HepG2 (cell line): ENCODE data around the gene RERE. TPM values are rescaled to one million over a fixed set of nuclear protein-coding genes. Genes with fewer than 3 reads are reported as not detected.

ENCODE experiments used
- ATAC-seq: fragments of 200-7000 bp; cut with Tn5 transposase; 3 replicates; pipeline ENCODE4 v1.9.1; 2020; ENCODE audit warnings: mild to moderate bottlenecking, moderate library complexity
- BruUV-seq: library from RNA; stranded (reverse); fragments of 400-500 nt; replicated peaks from 2 replicates; lab custom pipeline; 2021; lab: Mats Ljungman, UMichigan
- CTCF ChIA-PET: fragments of 300-600 bp; formaldehyde crosslinking; extraction: SDS; loops from one replicate; lab custom pipeline; 2021; ENCODE audit warnings: low total read pairs, inconsistent platforms, low intra/inter-chr PET ratio; lab: Yijun Ruan, JAX
- POLR2A ChIA-PET: fragments of 350-600 bp; sonication (Branson Sonifier 250); formaldehyde crosslinking; loops from one replicate; lab custom pipeline; 2020; ENCODE audit warnings: antibody characterized with exemption, inconsistent platforms; lab: Yijun Ruan, JAX
- DNase-seq: peaks from one replicate; pipeline ENCODE4 v3.0.0-alpha.2; 2015; ENCODE audit warnings: low spot score
- FAIRE-seq: peaks from 3 replicates; lab custom pipeline; 2011; peaks lifted over from hg19 to GRCh38; lab: Jason Lieb, UNC
- H2AFZ ChIP-seq: one replicate; pipeline ENCODE4 v1.6.1; 2011; ENCODE audit warnings: low read length, inconsistent platforms
- H3K27ac ChIP-seq: fragments of 300-600 bp; 3 replicates; pipeline ENCODE4 v1.8.0; 2011; ENCODE audit warnings: mixed run types, mild to moderate bottlenecking, mixed read lengths, low read length, inconsistent platforms; ENCODE audit not compliant: insufficient read depth; ENCODE audit errors: extremely low read length
- H3K27me3 ChIP-seq, 2 experiments: fragments of 200-600 bp in 1 of 2; 2 replicates in 1 of 2; 3 replicates in 1 of 2; pipeline versions ENCODE4 v1.6.0 to v1.8.0; 2011; ENCODE audit warnings: low read length in 2 of 2, mild to moderate bottlenecking in 2 of 2, moderate library complexity in 2 of 2, inconsistent platforms in 1 of 2; ENCODE audit not compliant: insufficient read depth in 2 of 2, control insufficient read depth in 1 of 2
- H3K36me3 ChIP-seq, 2 experiments: fragments of 200-600 bp in 1 of 2; replicated peaks in 1 of 2; 2 replicates in 1 of 2; 3 replicates in 1 of 2; pipeline versions ENCODE4 v1.5.1 to v1.8.0; 2011; ENCODE audit warnings: low read length in 2 of 2, inconsistent platforms in 1 of 2; ENCODE audit not compliant: insufficient read depth in 2 of 2, control insufficient read depth in 1 of 2
- H3K4me1 ChIP-seq: 2 replicates; pipeline ENCODE4 v1.5.1; 2012; ENCODE audit warnings: low read length, inconsistent platforms; ENCODE audit not compliant: insufficient read depth
- H3K4me2 ChIP-seq: 2 replicates; pipeline ENCODE4 v1.6.0; 2011; ENCODE audit warnings: low read depth, low read length, inconsistent platforms
- H3K4me3 ChIP-seq, 3 experiments: fragments of 200-600 bp in 1 of 3; sonication (generic), shearing (Covaris generic) in 1 of 3; replicated peaks in 1 of 3; 2 replicates each; pipeline ENCODE4 v1.5.1; 2011 to 2016; ENCODE audit warnings: low read length in 3 of 3, inconsistent platforms in 2 of 3, low read depth in 2 of 3, mild to moderate bottlenecking in 2 of 3, control low read depth in 1 of 3, mixed read lengths in 1 of 3; ENCODE audit not compliant: insufficient read depth in 1 of 3
- H3K79me2 ChIP-seq: one replicate; pipeline ENCODE4 v1.6.1; 2011; ENCODE audit warnings: low read length, inconsistent platforms; ENCODE audit not compliant: insufficient read depth
- H3K9ac ChIP-seq: 2 replicates; pipeline ENCODE4 v1.6.0; 2011; ENCODE audit warnings: mild to moderate bottlenecking, low read depth, low read length, inconsistent platforms; ENCODE audit not compliant: insufficient read depth
- H3K9me3 ChIP-seq: 2 replicates; pipeline ENCODE4 v1.5.1; 2012; ENCODE audit warnings: mild to moderate bottlenecking, low read length
- H4K20me1 ChIP-seq: 2 replicates; pipeline ENCODE4 v1.6.0; 2011; ENCODE audit warnings: inconsistent platforms, mild to moderate bottlenecking, low read length, moderate library complexity; ENCODE audit not compliant: insufficient read depth
- CEBPG ChIP-seq: IDR thresholded peaks from 2 replicates; pipeline ENCODE4 v1.6.1; 2016
- NFYC ChIP-seq: IDR thresholded peaks from 2 replicates; pipeline ENCODE4 v1.6.1; 2016; ENCODE audit warnings: missing genetic modification reagents, missing compliant biosample characterization
- PHF5A ChIP-seq: IDR thresholded peaks from one replicate; pipeline ENCODE4 v1.6.1; 2018; ENCODE audit warnings: low read depth, missing genetic modification reagents; ENCODE audit not compliant: unreplicated experiment
- ZNF160 ChIP-seq: sonication (generic); formaldehyde crosslinking; IDR thresholded peaks from 2 replicates; pipeline ENCODE4 v1.8.0; 2022; ENCODE audit warnings: mild to moderate bottlenecking, inconsistent platforms, missing genetic modification reagents
- ZNF280B ChIP-seq: sonication (generic); formaldehyde crosslinking; IDR thresholded peaks from 2 replicates; pipeline ENCODE4 v1.5.0; 2020; ENCODE audit warnings: missing genetic modification reagents, mild to moderate bottlenecking, borderline replicate concordance
- ZNF564 ChIP-seq: sonication (generic); formaldehyde crosslinking; IDR thresholded peaks from 2 replicates; pipeline ENCODE4 v1.8.1; 2023; ENCODE audit warnings: mild to moderate bottlenecking, missing genetic modification reagents
- ZNF616 ChIP-seq: sonication (generic); formaldehyde crosslinking; IDR thresholded peaks from 2 replicates; pipeline ENCODE4 v1.5.0; 2020; ENCODE audit warnings: low read depth, mild to moderate bottlenecking, missing genetic modification reagents
- WGBS: methylation state at CpG from one replicate; pipeline ENCODE4 v1.1.6; 2017; ENCODE audit warnings: low lambda C conversion rate; 5-methylcytosine and 5-hydroxymethylcytosine counted together
- in situ Hi-C: cut with HindIII; loops from 2 replicates; pipeline ENCODE4 v1.10.0; 2017; ENCODE audit warnings: low pct_unique_long_range_greater_than_20kb; ENCODE audit not compliant: extremely low pct_ligation_motif_present
- intact Hi-C: fragments of 100-400 bp; cut with micrococcal nuclease; formaldehyde crosslinking; loops from one replicate; pipeline ENCODE4 v1.10.0; 2022; ENCODE audit not compliant: unreplicated experiment
- polyA plus RNA-seq, 8 experiments: library from polyadenylated mRNA; depleted of rRNA in 3 of 8; stranded (reverse) in 7 of 8; unstranded in 1 of 8; fragments of >200 nt; fragmentation: Illumina TruSeq in 4 of 8; extraction: Trizol in 4 of 8; gene quantifications; 2 replicates each; pipeline versions ENCODE4 v1.2.1 to v1.2.3, GENCODE V29; 2011 to 2016; ENCODE audit warnings: low read depth in 4 of 8, missing spikeins in 1 of 8, mixed read lengths in 1 of 8; ENCODE audit not compliant: insufficient read depth in 1 of 8
- total RNA-seq, 5 experiments: library from RNA; depleted of rRNA; stranded (reverse); fragments of >200 nt; fragmentation: Illumina TruSeq; extraction: Trizol; gene quantifications; 2 replicates each; pipeline ENCODE4 v1.2.3, GENCODE V29; 2016; ENCODE audit warnings: low read depth in 1 of 5

Gene RERE
- total and polyA plus RNA-seq, 2 of the 13 experiments (the other 11 are each of a cell fraction or from before 2014, with no cell fraction given): 18.3 to 21.9 TPM

GRCh38 chr1:8509579-8509978 lies 307.9 kb downstream of the RERE start (continued):
- TF ChIP-seq ZNF616 (CRISPR knock-in tag): no peak
- TF ChIP-seq ZNF564 (CRISPR knock-in tag): no peak
- no peak for TF ChIP-seq ZNF160 (CRISPR knock-in tag)

GRCh38 chr1:8506995-8507615 lies 310.3 kb downstream of the RERE start:
- BruUV-seq: no TSS peak
- H3K27ac ChIP-seq: no peak overlapping the region
- H3K4me2 ChIP-seq: no peak overlapping the region
- peaks cover 2% of the 10 kb centered on the region for H3K79me2 ChIP-seq
- H2AFZ ChIP-seq: no peak overlapping the region
- H3K4me3 ChIP-seq: no peak overlapping the region
- in situ Hi-C loops: no loop called here
- H3K36me3 ChIP-seq: peaks cover 11 to 43% of the 10 kb centered on the region in 2 experiments; a peak in 4 of 5 replicates
- H3K4me1 ChIP-seq: no peaks in the 10 kb centered on the region
- no peaks in the 10 kb centered on the region for H3K27me3 ChIP-seq
- FAIRE-seq: no peak
- no peak overlapping the region for H3K9ac ChIP-seq
- ChIA-PET POLR2A (no interaction called here), CTCF (no interaction called here)
- H4K20me1 ChIP-seq: peaks cover 16% of the 10 kb centered on the region
- ATAC-seq: no peak
- 88% methylated on average over 11 of the region's 11 CpGs for WGBS
- no peaks in the 10 kb centered on the region for H3K9me3 ChIP-seq
- intact Hi-C loops: no loop called here
- TF ChIP-seq CEBPG (CRISPR knock-in tag): peak; percentile 62
- TF ChIP-seq PHF5A (CRISPR knock-in tag): no peak
- DNase-seq: no peak

- no peak overlapping the region for H2AFZ ChIP-seq
- POLR2A ChIA-PET: no interaction called here
- DNase-seq (no peak), FAIRE-seq (no peak), ATAC-seq (no peak)
- BruUV-seq: no TSS peak
- intact Hi-C loops: no loop called here
- CTCF ChIA-PET: no interaction called here
- in situ Hi-C loops: no loop called here
- no peak overlapping the region for H3K9ac ChIP-seq
- H3K4me2 ChIP-seq: no peak overlapping the region
- H3K36me3 ChIP-seq: peaks cover 10 to 43% of the 10 kb centered on the region in 2 experiments; a peak in 4 of 5 replicates
- no peaks in the 10 kb centered on the region for H3K27me3 ChIP-seq
- 100% methylated on average over 1 of the region's 1 CpG for WGBS
- peaks cover 14% of the 10 kb centered on the region for H4K20me1 ChIP-seq
- TF ChIP-seq ZNF280B: no peak
- no peak for TF ChIP-seq NFYC (CRISPR knock-in tag)
- peaks cover 2% of the 10 kb centered on the region for H3K79me2 ChIP-seq
- no peaks in the 10 kb centered on the region for H3K9me3 ChIP-seq
- no peak overlapping the region for H3K27ac ChIP-seq
- no peaks in the 10 kb centered on the region for H3K4me1 ChIP-seq
- H3K4me3 ChIP-seq: no peak overlapping the region
These were observed 311.0 kb downstream of the RERE start for GRCh38 chr1:8506456-8506855.
